HepG2 (cell line): ENCODE results near the gene SIGLEC1. TPM values are rescaled to one million over a fixed set of nuclear protein-coding genes. Genes with fewer than 3 reads are reported as not detected.

Experiments used
- AFF4 ChIP-seq: sonication (generic); formaldehyde crosslinking; IDR thresholded peaks from 2 replicates; pipeline ENCODE4 v1.4.0; 2020; ENCODE audit warnings: missing genetic modification reagents
- BORCS8-MEF2B ChIP-seq: sonication (generic); formaldehyde crosslinking; IDR thresholded peaks from 2 replicates; pipeline ENCODE4 v1.8.0; 2022; ENCODE audit warnings: mild to moderate bottlenecking, missing genetic modification reagents
- DMTF1 ChIP-seq: sonication (generic); formaldehyde crosslinking; IDR thresholded peaks from 2 replicates; pipeline ENCODE4 v1.4.0; 2020; ENCODE audit warnings: mild to moderate bottlenecking, missing genetic modification reagents
- FOXM1 ChIP-seq: sonication (generic); formaldehyde crosslinking; IDR thresholded peaks from 2 replicates; pipeline ENCODE4 v1.5.0; 2020; ENCODE audit warnings: missing genetic modification reagents
- GABPB1 ChIP-seq: IDR thresholded peaks from 2 replicates; pipeline ENCODE4 v1.6.1; 2016; ENCODE audit warnings: mild to moderate bottlenecking, missing genetic modification reagents, moderate library complexity, missing compliant biosample characterization
- HBP1 ChIP-seq: IDR thresholded peaks from 2 replicates; pipeline ENCODE4 v1.6.1; 2016; ENCODE audit warnings: low read depth, control low read depth
- MYC ChIP-seq: sonication (generic); formaldehyde crosslinking; IDR thresholded peaks from 2 replicates; pipeline ENCODE4 v1.9.0; 2021; ENCODE audit warnings: missing genetic modification reagents, borderline replicate concordance
- NFE2 ChIP-seq: sonication (generic); formaldehyde crosslinking; IDR thresholded peaks from 2 replicates; pipeline ENCODE4 v1.4.0; 2020; ENCODE audit warnings: missing genetic modification reagents
- NR3C1 ChIP-seq: sonication (generic); formaldehyde crosslinking; IDR thresholded peaks from 2 replicates; pipeline ENCODE4 v1.4.0; 2020; ENCODE audit warnings: missing genetic modification reagents
- ONECUT2 ChIP-seq: sonication (generic); formaldehyde crosslinking; IDR thresholded peaks from 2 replicates; pipeline ENCODE4 v1.4.0; 2020; ENCODE audit warnings: missing genetic modification reagents
- POLR2A ChIP-seq, 2 experiments: IDR thresholded peaks; 2 replicates each; pipeline ENCODE4 v1.6.1; 2011; ENCODE audit warnings: low read depth in 2 of 2, low read length in 2 of 2, mild to moderate bottlenecking in 1 of 2, moderate library complexity in 1 of 2; ENCODE audit not compliant: insufficient read depth in 1 of 2
- RCOR2 ChIP-seq: IDR thresholded peaks from 2 replicates; pipeline ENCODE4 v1.6.1; 2016; ENCODE audit warnings: missing biosample characterization, missing genetic modification reagents
- SIN3B ChIP-seq: fragments of 150-350 bp; IDR thresholded peaks from 2 replicates; pipeline ENCODE4 v1.6.1; 2014; ENCODE audit warnings: low read length
- SUZ12 ChIP-seq: fragments of 150-350 bp; IDR thresholded peaks from 2 replicates; pipeline ENCODE4 v1.6.1; 2014; ENCODE audit warnings: low read depth, low read length
- ZMYM2 ChIP-seq: sonication (generic); formaldehyde crosslinking; IDR thresholded peaks from 2 replicates; pipeline ENCODE4 v1.8.0; 2022; ENCODE audit warnings: mild to moderate bottlenecking, missing genetic modification reagents
- ZSCAN12 ChIP-seq: sonication (generic); formaldehyde crosslinking; IDR thresholded peaks from 2 replicates; pipeline ENCODE4 v1.9.0; 2021; ENCODE audit warnings: mild to moderate bottlenecking, missing genetic modification reagents
- ZSCAN20 ChIP-seq: sonication (generic); formaldehyde crosslinking; IDR thresholded peaks from 2 replicates; pipeline ENCODE4 v1.4.0; 2020; ENCODE audit warnings: missing genetic modification reagents, mild to moderate bottlenecking, borderline replicate concordance
- ZSCAN9 ChIP-seq: IDR thresholded peaks from 2 replicates; pipeline ENCODE4 v1.6.1; 2016; ENCODE audit warnings: borderline replicate concordance
- polyA plus RNA-seq, 8 experiments: library from polyadenylated mRNA; depleted of rRNA in 3 of 8; stranded (reverse) in 7 of 8; unstranded in 1 of 8; fragments of >200 nt; fragmentation: Illumina TruSeq in 4 of 8; extraction: Trizol in 4 of 8; gene quantifications; 2 replicates each; pipeline versions ENCODE4 v1.2.1 to v1.2.3, GENCODE V29; 2011 to 2016; ENCODE audit warnings: low read depth in 4 of 8, missing spikeins in 1 of 8, mixed read lengths in 1 of 8; ENCODE audit not compliant: insufficient read depth in 1 of 8
- total RNA-seq, 5 experiments: library from RNA; depleted of rRNA; stranded (reverse); fragments of >200 nt; fragmentation: Illumina TruSeq; extraction: Trizol; gene quantifications; 2 replicates each; pipeline ENCODE4 v1.2.3, GENCODE V29; 2016; ENCODE audit warnings: low read depth in 1 of 5
- TF ChIP-seq, protein P1 (sequence below): sonication (generic); formaldehyde crosslinking; IDR thresholded peaks from 2 replicates; pipeline ENCODE4 v1.4.0; 2020; ENCODE audit warnings: missing genetic modification reagents, borderline replicate concordance

SIGLEC1 gene
- total and polyA plus RNA-seq, 2 of the 13 experiments (the other 11 are each of a cell fraction or from before 2014, with no cell fraction given) = 0.01 TPM; not detected in 1

GRCh38 chr20:3710703-3711483, 1.5 kb downstream of the SIGLEC1 start (continued):
- TF ChIP-seq, protein P1, sequence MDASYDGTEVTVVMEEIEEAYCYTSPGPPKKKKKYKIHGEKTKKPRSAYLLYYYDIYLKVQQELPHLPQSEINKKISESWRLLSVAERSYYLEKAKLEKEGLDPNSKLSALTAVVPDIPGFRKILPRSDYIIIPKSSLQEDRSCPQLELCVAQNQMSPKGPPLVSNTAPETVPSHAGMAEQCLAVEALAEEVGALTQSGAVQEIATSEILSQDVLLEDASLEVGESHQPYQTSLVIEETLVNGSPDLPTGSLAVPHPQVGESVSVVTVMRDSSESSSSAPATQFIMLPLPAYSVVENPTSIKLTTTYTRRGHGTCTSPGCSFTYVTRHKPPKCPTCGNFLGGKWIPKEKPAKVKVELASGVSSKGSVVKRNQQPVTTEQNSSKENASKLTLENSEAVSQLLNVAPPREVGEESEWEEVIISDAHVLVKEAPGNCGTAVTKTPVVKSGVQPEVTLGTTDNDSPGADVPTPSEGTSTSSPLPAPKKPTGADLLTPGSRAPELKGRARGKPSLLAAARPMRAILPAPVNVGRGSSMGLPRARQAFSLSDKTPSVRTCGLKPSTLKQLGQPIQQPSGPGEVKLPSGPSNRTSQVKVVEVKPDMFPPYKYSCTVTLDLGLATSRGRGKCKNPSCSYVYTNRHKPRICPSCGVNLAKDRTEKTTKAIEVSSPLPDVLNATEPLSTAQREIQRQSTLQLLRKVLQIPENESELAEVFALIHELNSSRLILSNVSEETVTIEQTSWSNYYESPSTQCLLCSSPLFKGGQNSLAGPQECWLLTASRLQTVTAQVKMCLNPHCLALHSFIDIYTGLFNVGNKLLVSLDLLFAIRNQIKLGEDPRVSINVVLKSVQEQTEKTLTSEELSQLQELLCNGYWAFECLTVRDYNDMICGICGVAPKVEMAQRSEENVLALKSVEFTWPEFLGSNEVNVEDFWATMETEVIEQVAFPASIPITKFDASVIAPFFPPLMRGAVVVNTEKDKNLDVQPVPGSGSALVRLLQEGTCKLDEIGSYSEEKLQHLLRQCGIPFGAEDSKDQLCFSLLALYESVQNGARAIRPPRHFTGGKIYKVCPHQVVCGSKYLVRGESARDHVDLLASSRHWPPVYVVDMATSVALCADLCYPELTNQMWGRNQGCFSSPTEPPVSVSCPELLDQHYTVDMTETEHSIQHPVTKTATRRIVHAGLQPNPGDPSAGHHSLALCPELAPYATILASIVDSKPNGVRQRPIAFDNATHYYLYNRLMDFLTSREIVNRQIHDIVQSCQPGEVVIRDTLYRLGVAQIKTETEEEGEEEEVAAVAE = no peak
- no peak for TF ChIP-seq ONECUT2 (CRISPR knock-in tag)
- peak; percentile 51; the same call in 1 of the 2 replicates for TF ChIP-seq GABPB1 (CRISPR knock-in tag)
- no peak; the same call in 1 of the 2 replicates for TF ChIP-seq MYC
- no peak for TF ChIP-seq ZSCAN12 (CRISPR knock-in tag)
- TF ChIP-seq DMTF1 = no peak
- TF ChIP-seq ZMYM2 (CRISPR knock-in tag) = no peak
- 0 out of 2 replicates have a peak, but pooled peaks have one; percentile 36 for TF ChIP-seq HBP1 (CRISPR knock-in tag)
- TF ChIP-seq BORCS8-MEF2B (CRISPR knock-in tag) = 0 out of 2 replicates have a peak, but pooled peaks have one; percentile 35
- 0 out of 2 replicates have a peak, but pooled peaks have one; percentile 12 for TF ChIP-seq SUZ12
- no peak for TF ChIP-seq NFE2 (CRISPR knock-in tag)
- TF ChIP-seq ZSCAN9 (CRISPR knock-in tag) = no peak
- no peak for TF ChIP-seq AFF4 (CRISPR knock-in tag)
- no peak for TF ChIP-seq NR3C1 (CRISPR knock-in tag)
- no peak for TF ChIP-seq FOXM1 (CRISPR knock-in tag)
- TF ChIP-seq ZSCAN20 (CRISPR knock-in tag) = no peak
- no peak for TF ChIP-seq RCOR2
- no peak for TF ChIP-seq POLR2A (IDR thresholded peaks at IDR 0.05; ENCODE audit: insufficient read depth in 1 of 2, low read depth in 2 of 2, low read length in 2 of 2)
- no peak for TF ChIP-seq SIN3B
